ENCODE results near the gene PAPSS1.

PAPSS1 gene

DNA sequence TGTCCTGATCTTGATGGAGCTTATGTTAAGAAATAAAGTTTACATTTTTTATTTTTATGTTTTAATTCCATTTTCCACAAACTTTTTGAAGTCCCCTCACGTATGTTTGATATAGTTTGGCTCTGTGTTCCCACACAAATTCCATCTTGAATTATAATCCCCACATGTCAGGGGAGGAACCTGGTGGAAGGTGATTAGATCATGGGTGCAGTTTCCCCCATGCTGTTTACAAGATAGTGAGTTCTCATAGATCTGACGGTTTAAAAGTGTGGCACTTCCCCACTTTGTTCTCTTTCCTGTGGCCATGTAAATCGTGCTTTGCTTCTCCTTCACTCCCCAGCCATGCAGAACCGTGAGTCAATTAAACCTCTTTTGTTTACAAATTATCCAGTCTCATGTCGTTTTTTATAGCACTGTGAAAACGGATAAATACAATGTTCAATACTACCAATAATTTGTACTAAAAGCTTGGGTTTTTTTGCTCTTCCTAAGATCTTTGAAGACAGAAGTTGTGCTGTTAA, 89.8 kb downstream of the PAPSS1 start:
- TF ChIP-seq GATA2 (IDR thresholded peaks at IDR 0.05; ENCODE audit: low read depth, low read length) (no peak), GATA3 (IDR thresholded peaks at IDR 0.05; ENCODE audit: low read depth, low read length) (no peak)

DNA sequence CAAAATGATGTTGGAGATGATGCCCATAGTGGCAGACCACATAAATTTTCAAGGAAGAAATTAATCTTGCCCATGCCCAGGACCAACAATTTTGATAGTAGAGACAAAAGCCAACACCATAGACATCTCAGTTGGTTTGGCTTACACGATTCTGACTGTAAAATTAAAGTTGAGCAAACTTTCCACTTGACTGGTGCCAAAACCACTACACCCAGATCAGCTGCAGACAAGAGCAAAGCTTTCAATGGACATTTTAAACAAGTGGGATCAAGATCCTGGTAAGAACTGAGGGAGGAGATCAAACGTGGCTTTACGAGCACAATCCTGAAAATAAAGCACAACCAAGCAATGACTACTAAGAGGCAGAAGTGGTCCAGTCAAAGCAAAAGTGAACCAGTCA, 90.7 kb downstream of the PAPSS1 start:
- TF ChIP-seq GATA2 (IDR thresholded peaks at IDR 0.05; ENCODE audit: low read depth, low read length) (no peak), GATA3 (IDR thresholded peaks at IDR 0.05; ENCODE audit: low read depth, low read length) (no peak)

DNA sequence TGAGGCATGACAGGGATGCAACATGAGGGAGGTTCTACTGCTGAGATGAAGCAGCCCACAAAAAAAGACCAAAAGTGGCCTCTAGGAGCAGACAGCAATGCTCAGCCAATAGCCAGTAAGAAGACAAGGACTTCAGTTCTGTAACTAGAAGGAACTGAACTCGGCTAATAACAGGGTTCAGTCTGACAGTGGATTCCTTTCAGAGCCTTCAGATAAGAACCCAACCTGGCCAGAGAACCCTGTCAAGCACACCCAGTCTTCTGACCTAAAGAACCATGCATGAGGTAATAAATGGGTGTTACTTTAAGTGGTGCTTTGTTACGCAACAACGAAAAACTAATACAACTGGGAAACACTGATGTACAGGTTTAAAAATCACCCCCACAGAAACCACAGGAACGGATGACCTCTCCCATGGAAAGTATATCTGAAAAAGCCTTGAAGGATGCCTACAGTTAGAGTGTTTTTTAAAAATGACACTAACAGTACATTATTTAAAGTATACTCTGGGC, 94.6 kb downstream of the PAPSS1 start:
- TF ChIP-seq GATA2 (IDR thresholded peaks at IDR 0.05; ENCODE audit: low read depth, low read length) (no peak), GATA3 (IDR thresholded peaks at IDR 0.05; ENCODE audit: low read depth, low read length) (no peak)

- TF ChIP-seq GATA2 (IDR thresholded peaks at IDR 0.05; ENCODE audit: low read depth, low read length) = no peak
- no peak for TF ChIP-seq GATA3 (IDR thresholded peaks at IDR 0.05; ENCODE audit: low read depth, low read length)
Observed at GRCh38 chr4:107624024-107624423, 96.0 kb downstream of the PAPSS1 start.

GRCh38 chr4:107622006-107622405, 98.0 kb downstream of the PAPSS1 start:
- TF ChIP-seq GATA2 (IDR thresholded peaks at IDR 0.05; ENCODE audit: low read depth, low read length) = no peak
- TF ChIP-seq GATA3 (IDR thresholded peaks at IDR 0.05; ENCODE audit: low read depth, low read length) = no peak

- no peak for TF ChIP-seq GATA2 (IDR thresholded peaks at IDR 0.05; ENCODE audit: low read depth, low read length)
Observed at GRCh38 chr4:107619731-107620130, 100.3 kb downstream of the PAPSS1 start.

- TF ChIP-seq GATA2 (IDR thresholded peaks at IDR 0.05; ENCODE audit: low read depth, low read length) (no peak), GATA3 (IDR thresholded peaks at IDR 0.05; ENCODE audit: low read depth, low read length) (no peak)
Observed at GRCh38 chr4:107619066-107619465, 101.0 kb downstream of the PAPSS1 start.

- TF ChIP-seq GATA3 (IDR thresholded peaks at IDR 0.05; ENCODE audit: low read depth, low read length) (no peak), GATA2 (IDR thresholded peaks at IDR 0.05; ENCODE audit: low read depth, low read length) (no peak)
Observed at GRCh38 chr4:107618656-107619055, 101.4 kb downstream of the PAPSS1 start.

DNA sequence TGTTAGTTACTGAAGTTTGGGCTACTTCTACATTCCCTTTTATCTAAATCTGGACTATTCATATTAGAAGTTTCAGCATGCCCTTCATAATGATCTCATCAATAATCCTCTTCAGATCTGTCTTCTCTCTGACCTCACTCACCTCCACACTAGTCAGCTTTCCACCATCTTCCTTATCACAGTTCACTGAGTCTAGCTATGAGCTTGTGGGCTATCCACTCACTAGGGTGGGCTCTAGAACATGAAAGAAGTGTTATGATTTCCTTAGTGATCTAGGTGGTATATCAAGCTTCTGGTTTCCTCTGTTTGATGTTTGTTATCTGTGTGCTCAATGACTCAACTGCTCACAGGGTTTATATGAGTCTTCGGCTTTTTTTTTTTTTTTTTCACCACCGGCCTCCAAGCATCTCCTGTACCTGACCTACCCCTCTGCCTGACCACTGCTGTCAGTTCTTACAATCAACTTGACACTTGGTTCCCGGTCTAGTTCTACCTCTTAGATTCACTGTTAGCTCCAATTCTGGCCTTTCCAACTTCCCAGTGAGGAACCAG, 103.1 kb downstream of the PAPSS1 start:
- TF ChIP-seq GATA2 (IDR thresholded peaks at IDR 0.05; ENCODE audit: low read depth, low read length) (no peak), GATA3 (IDR thresholded peaks at IDR 0.05; ENCODE audit: low read depth, low read length) (no peak)

- TF ChIP-seq GATA3 (IDR thresholded peaks at IDR 0.05; ENCODE audit: low read depth, low read length) (no peak), GATA2 (IDR thresholded peaks at IDR 0.05; ENCODE audit: low read depth, low read length) (no peak)
Observed at GRCh38 chr4:107615809-107616208, 104.2 kb downstream of the PAPSS1 start.

GRCh38 chr4:107603430-107603829, 116.6 kb downstream of the PAPSS1 start:
- no peak for TF ChIP-seq GATA3 (IDR thresholded peaks at IDR 0.05; ENCODE audit: low read depth, low read length)
- TF ChIP-seq GATA2 (IDR thresholded peaks at IDR 0.05; ENCODE audit: low read depth, low read length) = no peak

- TF ChIP-seq GATA2 (IDR thresholded peaks at IDR 0.05; ENCODE audit: low read depth, low read length) = no peak
- TF ChIP-seq GATA3 (IDR thresholded peaks at IDR 0.05; ENCODE audit: low read depth, low read length) = no peak
Observed at GRCh38 chr4:107600983-107601382, 119.1 kb downstream of the PAPSS1 start.

DNA sequence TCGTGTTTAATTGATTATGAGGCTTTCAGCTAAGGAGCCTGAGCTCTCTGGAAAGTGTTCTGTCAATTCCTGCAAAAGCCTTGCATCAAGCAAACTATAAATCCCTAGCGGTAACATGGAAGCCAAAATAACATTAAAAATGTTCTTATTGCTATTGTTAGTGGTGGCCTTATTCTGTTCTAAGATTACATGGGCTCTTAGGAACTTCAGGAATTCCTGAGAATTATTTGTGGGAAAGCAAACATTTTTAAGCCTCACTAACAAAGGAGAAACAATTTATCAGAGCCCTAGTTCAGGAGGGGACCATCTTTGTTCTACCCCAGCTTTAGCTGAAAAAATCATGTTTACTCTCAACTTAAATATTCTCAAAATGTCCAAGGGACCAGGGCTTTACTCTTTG, 119.6 kb downstream of the PAPSS1 start:
- TF ChIP-seq GATA2 (IDR thresholded peaks at IDR 0.05; ENCODE audit: low read depth, low read length) (no peak), GATA3 (IDR thresholded peaks at IDR 0.05; ENCODE audit: low read depth, low read length) (no peak)

DNA sequence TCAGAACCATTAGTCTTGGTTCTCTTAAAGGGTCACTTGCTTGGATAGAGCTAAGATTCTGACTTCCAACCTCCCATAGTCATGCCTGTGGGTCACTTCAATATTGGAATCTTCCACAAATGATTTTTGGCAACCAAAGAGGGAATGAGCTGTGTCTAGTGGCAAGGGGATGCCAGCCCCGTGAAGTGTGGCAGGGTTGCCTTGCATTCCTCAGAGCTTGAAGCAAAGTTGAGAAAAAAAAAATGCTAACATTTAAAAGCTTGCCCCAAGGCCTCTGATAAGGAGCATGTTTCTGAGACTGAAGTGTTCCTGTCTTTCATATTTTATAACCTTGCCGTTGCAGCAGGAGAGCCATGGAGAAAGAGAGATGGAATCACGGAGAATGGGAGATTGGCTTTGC, 120.2 kb downstream of the PAPSS1 start:
- no peak for TF ChIP-seq GATA3 (IDR thresholded peaks at IDR 0.05; ENCODE audit: low read depth, low read length)
- no peak for TF ChIP-seq GATA2 (IDR thresholded peaks at IDR 0.05; ENCODE audit: low read depth, low read length)

GRCh38 chr4:107593230-107593629, 126.8 kb downstream of the PAPSS1 start:
- TF ChIP-seq GATA2 (IDR thresholded peaks at IDR 0.05; ENCODE audit: low read depth, low read length) (no peak), GATA3 (IDR thresholded peaks at IDR 0.05; ENCODE audit: low read depth, low read length) (no peak)

DNA sequence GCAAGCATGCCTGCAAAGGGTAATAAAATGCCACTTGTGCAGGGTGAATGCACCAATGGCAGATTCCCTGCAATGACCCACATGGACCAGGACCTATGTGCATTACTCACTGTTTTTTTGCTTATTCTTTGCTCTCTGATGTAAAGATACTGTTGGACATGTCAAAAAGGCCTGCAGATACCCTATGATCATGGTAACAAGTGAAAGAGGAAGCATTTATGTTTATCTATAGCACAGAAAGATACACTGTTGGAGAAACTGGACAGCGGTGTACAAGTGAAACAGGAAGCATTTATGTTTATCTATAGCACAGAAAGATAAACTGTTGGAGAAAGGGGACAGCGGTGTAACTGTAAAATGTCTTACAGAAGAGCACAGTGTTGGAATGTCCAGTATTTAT, 127.5 kb downstream of the PAPSS1 start:
- TF ChIP-seq GATA3 (IDR thresholded peaks at IDR 0.05; ENCODE audit: low read depth, low read length) (no peak), GATA2 (IDR thresholded peaks at IDR 0.05; ENCODE audit: low read depth, low read length) (no peak)
